ENCODE results near the gene SPON1. TPM values are rescaled to one million over a fixed set of nuclear protein-coding genes. Genes with fewer than 3 reads are reported as not detected.
A peak's percentile ranks its signal among the peaks of the same experiment; 100 is the strongest.

The SPON1 gene
- total RNA-seq, 1 donor from 2014 or later, result 60.2 TPM

DNA sequence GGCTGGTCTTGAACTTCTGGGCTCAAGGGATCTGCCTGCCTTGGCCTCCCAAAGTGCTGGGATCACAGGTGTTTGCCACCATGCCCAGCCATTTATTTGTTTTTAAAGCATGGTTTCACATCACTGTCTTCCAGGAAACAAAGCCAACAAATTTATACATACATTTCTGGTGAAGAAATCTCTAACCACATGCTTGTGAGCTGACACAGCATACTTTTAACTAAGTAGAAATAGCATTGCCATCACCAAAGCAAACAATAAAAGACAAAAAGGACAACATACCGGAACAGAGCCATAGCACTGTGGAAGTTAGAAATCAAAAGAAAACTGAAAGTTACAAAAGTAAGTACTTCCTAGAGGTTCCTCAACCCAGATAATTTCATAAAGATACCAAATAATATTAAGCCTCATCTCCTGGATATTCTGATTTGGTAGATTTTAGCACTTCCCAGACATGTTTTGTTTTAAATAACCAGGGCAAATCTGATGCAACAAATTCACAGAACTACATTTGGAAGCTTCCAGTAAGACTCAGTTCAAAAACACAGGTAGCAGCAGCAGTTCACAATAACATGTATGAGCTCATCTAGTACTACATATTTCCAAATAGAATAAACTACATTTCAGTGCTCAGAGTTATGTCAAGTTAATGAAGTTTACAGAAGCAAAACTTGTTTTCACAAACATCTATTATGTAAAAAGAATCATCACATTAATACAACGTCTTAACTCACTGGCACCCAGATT lies 325.8 kb downstream of the SPON1 start:
- no peak for DNase-seq

DNA sequence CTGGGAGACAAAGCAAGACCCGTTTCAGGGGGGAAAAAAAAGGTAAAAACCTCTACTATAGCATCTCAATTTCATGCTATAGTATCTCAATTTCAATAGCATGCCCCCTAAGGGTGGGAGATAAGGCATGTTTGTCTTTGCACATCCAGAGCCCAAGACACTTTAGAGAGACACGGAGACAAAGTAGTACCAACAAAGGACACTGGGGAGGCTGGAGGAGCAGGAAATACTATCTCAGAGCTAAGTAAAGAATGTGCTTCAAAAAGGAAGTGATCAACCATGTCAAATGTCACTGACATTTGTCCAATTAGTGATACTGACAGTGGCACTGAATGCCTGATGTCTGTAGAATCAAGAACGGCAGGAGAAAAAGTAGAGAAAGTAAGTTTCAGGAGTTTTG lies 327.9 kb downstream of the SPON1 start:
- no peak for DNase-seq

DNA sequence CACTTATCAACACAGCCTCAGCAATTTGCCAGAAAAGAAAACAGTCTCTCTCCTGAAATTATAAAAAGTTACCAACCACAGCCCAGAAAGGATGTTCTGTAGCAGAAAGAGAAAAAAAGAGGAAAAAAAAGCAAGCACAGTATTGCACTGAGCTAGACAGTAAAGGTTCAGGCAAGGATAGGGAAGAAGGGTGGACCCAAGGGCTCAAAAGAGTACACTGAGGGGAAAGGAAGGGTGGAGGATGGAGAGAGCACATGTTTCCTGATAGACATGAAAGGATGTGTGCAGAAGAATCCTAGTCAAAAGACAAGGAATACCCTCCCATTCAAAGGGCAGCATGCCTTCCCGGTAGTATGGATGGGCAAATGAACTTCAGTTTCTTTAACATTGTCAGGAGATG lies 337.4 kb downstream of the SPON1 start:
- no peak for DNase-seq

DNA sequence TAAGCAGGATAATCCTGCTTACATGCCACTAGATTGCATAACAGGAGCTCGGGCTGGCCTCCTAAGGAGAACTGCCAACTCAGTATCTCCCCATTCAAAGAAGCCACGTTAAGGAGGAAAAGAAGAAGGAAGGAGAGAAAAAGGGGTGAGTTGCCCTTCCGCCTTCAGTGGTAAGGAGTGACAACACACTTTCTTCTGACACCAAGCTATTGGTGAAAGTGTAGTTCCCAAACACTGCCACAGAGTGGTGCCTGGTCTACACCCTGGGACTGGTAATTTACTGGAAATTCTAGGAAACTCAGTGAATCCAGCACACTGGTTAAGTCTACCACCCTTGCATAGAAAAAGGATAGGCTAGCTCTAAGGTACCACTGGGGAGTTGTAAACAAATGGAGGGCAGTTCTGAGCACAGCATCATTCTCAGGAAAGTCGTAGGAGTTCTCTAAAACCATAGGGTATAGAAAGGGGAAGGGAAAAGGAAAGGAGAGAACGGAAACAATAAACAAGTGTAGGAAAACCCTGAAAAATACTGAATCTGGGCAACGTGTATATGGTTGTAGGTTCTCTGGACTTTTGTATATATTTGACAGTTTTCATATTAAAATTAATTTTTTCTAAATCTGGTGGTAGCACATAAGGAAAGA lies 338.3 kb downstream of the SPON1 start:
- peak; percentile 36 for DNase-seq

DNA sequence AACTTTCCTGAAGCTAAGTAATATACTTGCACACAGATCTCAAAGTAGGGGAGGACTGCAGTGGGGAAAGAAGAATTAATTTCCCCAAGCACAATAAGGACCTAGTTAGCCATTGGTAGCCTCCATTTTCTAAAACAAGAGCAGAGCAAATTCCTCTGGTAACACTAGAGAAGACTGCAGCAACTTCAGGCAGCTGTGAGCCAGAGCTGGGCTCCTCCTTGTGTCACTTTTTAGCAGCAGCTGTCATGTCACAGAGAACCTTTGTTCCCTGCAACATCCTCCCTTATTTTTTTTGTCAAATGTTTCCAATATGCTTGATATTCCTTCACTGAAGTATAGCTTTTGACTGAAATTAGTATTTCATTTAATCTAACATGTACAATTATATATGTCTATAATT lies 342.1 kb downstream of the SPON1 start:
- DNase-seq, result peak; percentile 36

DNA sequence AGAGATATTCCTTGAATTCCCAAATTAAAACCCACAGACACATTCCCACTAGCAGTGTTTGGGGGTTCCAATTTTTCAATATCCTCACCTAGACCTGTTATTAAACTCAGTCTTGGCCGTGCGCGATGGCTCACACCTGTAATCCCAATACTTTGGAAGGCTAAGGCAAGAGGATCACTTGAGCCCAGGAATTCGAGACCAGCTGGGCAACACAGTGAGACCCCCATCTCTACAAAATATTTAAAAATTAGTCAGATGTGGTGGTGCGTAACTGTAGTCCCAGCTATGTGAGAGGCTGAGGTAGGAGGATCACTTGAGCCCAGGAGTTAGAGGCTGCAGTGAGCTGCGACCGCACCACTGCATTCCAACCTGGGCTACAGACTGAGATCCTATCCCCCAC lies 343.1 kb downstream of the SPON1 start:
- no peak for DNase-seq

DNA sequence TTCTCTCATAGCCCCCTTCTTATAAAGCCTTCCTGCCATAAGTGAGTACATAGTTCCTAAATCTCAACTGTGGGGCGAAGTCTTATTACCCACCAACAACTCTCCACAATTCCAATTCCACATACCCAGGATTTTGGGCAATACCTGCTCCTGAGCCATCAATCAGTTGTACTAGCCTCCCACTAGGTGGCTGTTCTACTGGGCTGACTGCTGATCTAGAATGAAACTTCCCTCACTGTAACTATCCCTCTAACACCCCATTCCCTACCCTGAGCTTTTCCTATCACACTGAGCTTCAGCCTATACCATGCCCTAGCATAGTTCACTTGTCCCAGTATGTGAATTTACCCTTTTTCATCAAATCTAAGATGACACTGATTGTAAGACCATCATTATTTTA lies 344.0 kb downstream of the SPON1 start:
- no peak for DNase-seq

DNA sequence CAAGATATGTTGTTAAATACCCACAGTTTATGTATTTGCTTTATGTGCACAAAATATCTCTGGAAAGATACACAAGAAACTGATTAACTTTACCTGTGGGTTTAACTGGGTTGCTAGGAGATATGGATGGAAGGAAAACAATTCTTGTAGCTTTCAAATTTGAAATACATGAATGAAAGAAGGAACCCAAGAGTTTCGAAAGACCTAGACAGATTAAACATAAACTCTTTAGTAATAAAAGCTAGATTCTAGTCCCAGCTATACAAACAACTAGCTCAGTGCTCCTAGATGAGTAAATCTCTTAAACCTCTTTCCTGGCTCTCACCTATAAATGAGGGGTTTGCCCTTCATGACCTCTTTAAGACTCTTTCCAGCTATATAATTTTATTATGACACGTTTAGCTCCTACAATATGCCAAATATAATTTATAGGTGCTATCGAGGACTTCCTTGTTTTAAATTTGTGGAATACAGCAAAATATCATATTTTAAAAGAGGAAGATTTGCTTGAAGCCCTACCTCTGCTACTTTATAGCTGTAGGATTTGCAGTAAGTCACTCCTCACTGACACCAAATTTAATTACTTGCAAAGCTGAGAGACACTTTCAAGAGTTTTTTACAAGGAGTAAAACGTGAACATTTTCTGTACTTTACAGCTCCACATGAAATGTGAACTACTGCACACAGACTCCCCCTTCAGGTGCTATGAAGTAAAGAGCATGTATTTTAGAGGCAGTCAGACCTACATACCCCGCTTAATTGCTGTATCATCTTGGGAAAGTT lies 345.8 kb downstream of the SPON1 start:
- no peak for DNase-seq

DNA sequence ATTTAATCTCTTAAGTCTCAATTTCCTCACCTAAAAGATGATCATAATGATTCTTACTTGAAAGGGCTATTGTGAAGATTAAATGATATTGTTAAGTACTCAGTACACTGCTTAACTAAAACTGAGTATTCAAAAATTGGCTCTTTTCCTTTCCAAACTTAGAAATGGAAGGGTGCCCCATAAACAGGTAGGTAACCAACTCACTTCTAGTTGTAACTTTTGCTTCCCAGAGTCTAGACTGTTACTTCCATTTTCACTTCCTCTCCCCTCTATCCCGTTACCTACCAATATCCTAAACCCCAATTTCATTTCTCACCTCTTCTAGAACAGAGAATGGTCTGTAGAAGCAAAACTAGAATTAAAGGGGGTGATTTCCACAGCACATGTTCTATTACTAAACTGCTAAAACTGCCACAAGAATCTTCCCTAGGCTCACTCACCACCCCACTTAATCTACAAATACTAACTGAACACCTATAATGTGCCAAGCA lies 346.4 kb downstream of the SPON1 start:
- no peak for DNase-seq

DNA sequence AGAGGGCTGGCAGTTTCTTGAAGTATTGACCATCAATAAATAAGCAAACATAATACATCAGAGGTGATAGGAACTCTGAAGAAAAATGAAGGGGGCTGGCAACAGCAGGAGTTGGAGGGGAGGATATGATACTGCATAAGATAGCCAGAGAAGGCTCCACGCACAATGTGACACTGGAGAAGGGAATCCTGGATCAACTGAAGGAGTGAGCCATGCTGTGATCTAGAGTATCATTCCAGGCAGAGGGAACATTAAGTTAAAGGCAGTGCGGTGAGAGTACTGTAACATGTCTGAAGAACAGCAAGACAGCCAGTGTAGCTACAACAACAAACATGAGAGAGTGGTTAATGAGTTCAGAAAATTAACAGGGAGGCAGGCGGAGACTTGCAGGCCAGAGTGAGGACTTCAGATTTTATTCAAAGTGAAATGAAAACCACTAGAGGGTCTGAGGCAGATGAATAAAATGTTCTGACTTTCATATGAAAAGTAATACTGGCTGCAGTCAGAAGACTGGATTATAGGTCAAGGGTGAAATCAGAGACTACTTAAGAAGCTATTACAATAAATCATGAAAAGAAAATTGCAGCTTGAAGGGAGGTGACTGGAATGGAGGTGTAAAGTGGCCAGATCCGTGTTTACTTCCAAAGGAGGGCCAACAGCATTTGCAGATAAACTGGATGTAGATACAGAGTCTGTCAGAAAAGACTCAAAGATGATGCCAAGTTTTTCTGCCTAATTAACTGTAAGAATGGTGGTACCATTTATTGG lies 347.1 kb downstream of the SPON1 start:
- no peak for DNase-seq

DNA sequence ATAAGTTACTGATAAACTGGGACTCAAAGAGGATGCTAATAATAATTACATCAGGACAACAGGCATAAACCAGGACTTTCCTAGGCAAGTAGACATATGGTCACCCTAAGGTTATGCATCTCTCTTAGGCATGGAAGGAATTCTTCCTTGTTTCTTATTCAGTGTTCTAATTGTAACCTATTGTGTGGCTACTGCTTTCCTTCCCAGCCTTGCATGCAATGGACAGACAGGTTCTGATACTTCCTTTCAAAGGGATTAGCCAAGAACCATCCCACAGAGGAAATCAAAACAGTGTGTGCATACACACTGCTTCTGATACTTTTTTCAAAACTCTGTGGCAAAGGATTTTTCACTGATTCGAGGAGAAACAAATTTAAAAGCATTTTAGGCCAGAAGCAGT lies 348.2 kb downstream of the SPON1 start:
- no peak for DNase-seq

DNA sequence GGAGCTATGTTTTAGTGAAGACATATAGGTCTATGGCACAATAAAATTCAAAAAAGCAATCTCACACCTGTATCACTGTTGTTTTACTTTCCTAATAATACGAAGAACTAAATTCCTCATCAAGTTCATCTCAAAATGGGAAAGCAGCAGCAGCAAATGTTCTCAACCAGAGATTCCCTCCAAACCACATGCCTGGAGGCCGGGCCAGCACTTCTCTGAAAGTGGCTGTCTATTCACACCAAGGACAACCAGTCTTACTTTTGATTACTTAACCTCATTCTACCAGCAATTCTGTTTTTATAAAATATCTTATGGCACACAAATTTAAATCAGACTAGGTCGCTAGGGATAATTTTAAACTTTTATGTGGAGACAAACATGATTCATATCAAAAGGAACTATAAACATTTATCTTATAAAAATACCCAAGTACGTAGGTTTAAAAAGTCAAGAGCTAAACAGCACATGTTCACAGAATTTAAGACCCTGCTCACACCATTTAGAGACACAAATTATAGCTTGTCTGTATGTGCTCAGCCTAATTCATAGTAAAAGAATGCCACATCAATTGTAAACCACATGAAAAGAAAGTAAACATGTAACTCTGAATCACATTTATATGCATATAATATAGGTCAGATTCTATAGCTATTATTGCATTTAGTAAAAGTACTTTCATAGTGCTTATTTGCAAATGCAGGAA lies 350.4 kb downstream of the SPON1 start:
- DNase-seq, result no peak

DNA sequence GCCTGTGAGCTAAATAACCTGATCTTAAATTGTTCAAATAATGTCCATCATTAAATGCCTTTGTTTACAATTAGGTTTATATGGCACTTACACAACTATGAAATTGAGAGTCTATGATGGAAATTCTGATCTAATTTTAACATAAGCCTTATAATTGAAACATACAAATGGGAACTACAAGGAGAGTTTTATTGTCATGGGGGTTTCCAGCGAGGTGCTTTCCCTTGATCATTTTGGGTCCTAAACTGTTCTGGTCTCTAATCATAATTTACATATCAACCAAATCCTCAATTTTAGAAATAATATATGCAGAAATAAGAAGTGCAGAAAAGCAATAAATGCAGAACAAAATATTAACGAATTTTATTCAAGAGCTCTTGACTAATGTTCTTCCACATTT lies 351.6 kb downstream of the SPON1 start:
- no peak for DNase-seq

DNA sequence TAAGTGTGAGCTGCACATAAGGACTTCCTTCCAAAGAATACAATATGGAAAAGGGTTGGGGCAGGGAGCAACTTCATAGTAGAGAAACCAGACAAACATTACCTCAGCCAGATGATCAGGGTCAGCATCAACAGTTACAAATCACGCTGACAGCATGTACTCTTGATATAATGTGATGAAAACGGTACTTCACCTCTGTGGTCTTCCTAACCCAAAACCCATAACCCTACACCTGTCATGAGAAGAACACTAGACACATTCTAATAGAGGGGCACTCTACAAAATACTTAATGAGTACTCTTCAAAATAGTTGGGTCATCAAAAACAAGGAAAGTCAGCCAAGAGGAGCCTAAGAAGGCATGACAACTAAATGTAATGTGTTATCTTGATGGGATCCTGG lies 352.6 kb downstream of the SPON1 start:
- no peak for DNase-seq

Small RNA genes lying within 50 kb of the gene (small RNA-seq; reads per million reads assigned to genes)
- gene RNA5SP332 (ENCODE audit: low replicate concordance), result not detected
